H9 (cell line): ENCODE measurements around the gene OSBPL9. TPM values are rescaled to one million over a fixed set of nuclear protein-coding genes. Genes with fewer than 3 reads are reported as not detected.

Source experiments
- DNase-seq: peaks from one replicate; pipeline ENCODE4 v3.0.0-alpha.2; 2017
- H2AFZ ChIP-seq: one replicate; pipeline ENCODE4 v1.6.1; 2013; ENCODE audit warnings: mild to moderate bottlenecking, low read length, control low read depth, moderate library complexity
- H2AK5ac ChIP-seq: 2 replicates; pipeline ENCODE4 v1.6.1; 2013; ENCODE audit warnings: low read length, control low read depth, mixed read lengths; ENCODE audit not compliant: insufficient read length
- H2BK120ac ChIP-seq: one replicate; pipeline ENCODE4 v1.6.1; 2013; ENCODE audit warnings: low read depth, mild to moderate bottlenecking, low read length, control low read depth, inconsistent platforms; ENCODE audit not compliant: poor library complexity, severe bottlenecking
- H2BK12ac ChIP-seq: 2 replicates; pipeline ENCODE4 v1.6.1; 2013; ENCODE audit warnings: low read length, control low read depth, mixed read lengths, low read depth; ENCODE audit not compliant: insufficient read length
- H2BK15ac ChIP-seq: 2 replicates; pipeline ENCODE4 v1.6.1; 2013; ENCODE audit warnings: low read depth, low read length, control low read depth
- H2BK20ac ChIP-seq: one replicate; pipeline ENCODE4 v1.6.1; 2013; ENCODE audit warnings: low read depth, mild to moderate bottlenecking, low read length, control low read depth, inconsistent platforms; ENCODE audit not compliant: poor library complexity, severe bottlenecking
- H2BK5ac ChIP-seq: 2 replicates; pipeline ENCODE4 v1.6.1; 2013; ENCODE audit warnings: low read length, control low read depth, mixed read lengths; ENCODE audit not compliant: insufficient read length
- H3K14ac ChIP-seq: 2 replicates; pipeline ENCODE4 v1.6.1; 2013; ENCODE audit warnings: low read length, control low read depth; ENCODE audit not compliant: insufficient read depth
- H3K18ac ChIP-seq: 2 replicates; pipeline ENCODE4 v1.6.1; 2013; ENCODE audit warnings: low read depth, mild to moderate bottlenecking, mixed read lengths, low read length, control low read depth; ENCODE audit not compliant: insufficient read length
- H3K23ac ChIP-seq: 2 replicates; pipeline ENCODE4 v1.6.1; 2013; ENCODE audit warnings: low read length, control low read depth, mixed read lengths, low read depth; ENCODE audit not compliant: insufficient read length
- H3K23me2 ChIP-seq: 2 replicates; pipeline ENCODE4 v1.6.1; 2013; ENCODE audit warnings: low read depth, mild to moderate bottlenecking, mixed read lengths, low read length, control low read depth; ENCODE audit not compliant: insufficient read length, poor library complexity, severe bottlenecking
- H3K27ac ChIP-seq: 2 replicates; pipeline ENCODE4 v1.5.1; 2013; ENCODE audit warnings: low read length, control low read depth, mixed read lengths, low read depth; ENCODE audit not compliant: insufficient read length
- H3K27me3 ChIP-seq: 2 replicates; pipeline ENCODE4 v1.6.1; 2013; ENCODE audit warnings: low read length, control low read depth, inconsistent platforms; ENCODE audit not compliant: insufficient read depth
- H3K4ac ChIP-seq: 2 replicates; pipeline ENCODE4 v1.6.1; 2013; ENCODE audit warnings: low read depth, mild to moderate bottlenecking, control low read depth, inconsistent platforms, low read length, moderate library complexity
- H3K4me1 ChIP-seq: 2 replicates; pipeline ENCODE4 v1.6.1; 2013; ENCODE audit warnings: low read length, control low read depth, inconsistent platforms; ENCODE audit not compliant: insufficient read depth
- H3K4me2 ChIP-seq: 2 replicates; pipeline ENCODE4 v1.6.1; 2013; ENCODE audit warnings: low read length, control low read depth, mixed read lengths; ENCODE audit not compliant: insufficient read length, insufficient read depth
- H3K56ac ChIP-seq: 2 replicates; pipeline ENCODE4 v1.6.1; 2013; ENCODE audit warnings: low read depth, mild to moderate bottlenecking, mixed read lengths, low read length, control low read depth; ENCODE audit not compliant: insufficient read length
- H3K79me1 ChIP-seq: 2 replicates; pipeline ENCODE4 v1.6.1; 2013; ENCODE audit warnings: low read depth, mild to moderate bottlenecking, moderate library complexity, low read length, control low read depth, inconsistent platforms; ENCODE audit not compliant: insufficient read depth, poor library complexity, severe bottlenecking
- H3K79me2 ChIP-seq: 2 replicates; pipeline ENCODE4 v1.6.1; 2013; ENCODE audit warnings: low read length, control low read depth, inconsistent platforms; ENCODE audit not compliant: insufficient read depth
- H3K9ac ChIP-seq: 2 replicates; pipeline ENCODE4 v1.6.1; 2013; ENCODE audit warnings: low read length, control low read depth, mixed read lengths; ENCODE audit not compliant: insufficient read length; ENCODE audit errors: extremely low read depth
- H3K9me3 ChIP-seq: one replicate; pipeline ENCODE4 v1.6.1; 2013; ENCODE audit warnings: low read depth, low read length, inconsistent platforms; ENCODE audit not compliant: control insufficient read depth
- H3T11ph ChIP-seq: one replicate; pipeline ENCODE4 v1.6.1; 2013; ENCODE audit warnings: mild to moderate bottlenecking, low read length, control low read depth, inconsistent platforms
- H4K20me1 ChIP-seq: one replicate; pipeline ENCODE4 v1.6.1; 2013; ENCODE audit not compliant: control insufficient read depth, insufficient read length, insufficient read depth
- H4K5ac ChIP-seq: 2 replicates; pipeline ENCODE4 v1.6.1; 2013; ENCODE audit warnings: low read depth, mild to moderate bottlenecking, mixed read lengths, low read length, control low read depth; ENCODE audit not compliant: insufficient read length
- H4K8ac ChIP-seq: replicated peaks from 2 replicates; pipeline ENCODE4 v1.6.1; 2013; ENCODE audit warnings: low read length, control low read depth, mixed read lengths, low read depth; ENCODE audit not compliant: insufficient read length
- H4K91ac ChIP-seq: 2 replicates; pipeline ENCODE4 v1.6.1; 2013; ENCODE audit warnings: low read depth, mild to moderate bottlenecking, moderate library complexity, mixed read lengths, low read length, control low read depth; ENCODE audit not compliant: insufficient read length
- H3K27ac Mint-ChIP-seq, 3 experiments: 2 replicates in 2 of 3; 3 replicates in 1 of 3; pipeline ENCODE4 v1.8.0; 2020 to 2021; ENCODE audit warnings: mixed read lengths in 3 of 3, mild to moderate bottlenecking in 1 of 3, moderate library complexity in 1 of 3
- H3K27me3 Mint-ChIP-seq: 2 replicates; pipeline ENCODE4 v1.8.0; 2021; ENCODE audit warnings: low read depth, mild to moderate bottlenecking, moderate library complexity, mixed read lengths
- H3K36me3 Mint-ChIP-seq, 3 experiments: 2 replicates in 2 of 3; 3 replicates in 1 of 3; pipeline ENCODE4 v1.8.0; 2020 to 2021; ENCODE audit warnings: low read depth in 3 of 3, mixed read lengths in 3 of 3; ENCODE audit not compliant: insufficient read depth in 1 of 3
- H3K4me1 Mint-ChIP-seq, 2 experiments: 2 replicates each; pipeline ENCODE4 v1.8.0; 2020; ENCODE audit warnings: mixed read lengths in 2 of 2
- H3K4me3 Mint-ChIP-seq, 2 experiments: 2 replicates in 1 of 2; 3 replicates in 1 of 2; pipeline ENCODE4 v1.8.0; 2020 to 2021; ENCODE audit warnings: mild to moderate bottlenecking in 2 of 2, mixed read lengths in 2 of 2, moderate library complexity in 1 of 2
- H3K9me3 Mint-ChIP-seq, 2 experiments: 2 replicates in 1 of 2; 3 replicates in 1 of 2; pipeline ENCODE4 v1.8.0; 2020; ENCODE audit warnings: mild to moderate bottlenecking in 2 of 2, mixed read lengths in 2 of 2, moderate library complexity in 1 of 2
- WGBS: extraction: QIAGEN DNeasy Blood & Tissue Kit; methylation state at CpG from one replicate; pipeline ENCODE4 v1.1.7; 2013; ENCODE audit warnings: missing lambda C conversion rate, low lambda C conversion rate, mixed read lengths; ENCODE audit not compliant: insufficient read length; ENCODE audit errors: extremely low coverage; 5-methylcytosine and 5-hydroxymethylcytosine counted together
- total RNA-seq: library from RNA; stranded (reverse); gene quantifications from 2 replicates; pipeline ENCODE4 v1.2.1, GENCODE V29; 2021
- TF ChIP-seq, protein P1 (sequence below): fragments of 200-600 bp; sonication (generic); conservative IDR thresholded peaks from 3 replicates; pipeline ENCODE4 v1.8.0; 2021; ENCODE audit warnings: antibody characterized with exemption, mild to moderate bottlenecking

Gene OSBPL9
- total RNA-seq, 1 experiment from 2014 or later = 76.7 TPM

DNA sequence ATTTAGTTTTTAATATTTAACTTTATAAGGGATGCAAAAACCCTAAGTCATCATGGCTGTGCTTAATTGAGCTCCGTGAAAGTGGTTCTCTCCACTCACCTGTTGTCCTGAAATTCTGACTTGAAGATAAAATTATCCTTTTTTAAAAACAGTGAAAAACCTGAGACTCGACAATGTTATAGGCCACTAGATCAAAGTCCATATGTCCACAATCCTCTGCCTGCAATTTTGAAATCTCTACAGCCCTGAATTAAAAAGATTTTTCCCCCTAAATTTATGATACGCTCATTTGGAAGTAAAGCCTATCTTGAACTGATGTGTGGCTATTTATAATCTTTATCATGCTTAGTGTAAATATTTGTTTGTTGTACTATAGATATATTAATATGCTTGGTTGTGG lies 18.7 kb downstream of the OSBPL9 start:
- no peak for DNase-seq
- H2BK15ac ChIP-seq = no peak overlapping the region
- Mint-ChIP-seq H3K4me1 (no peaks in the 10 kb centered on the region), H3K27me3 (no peaks in the 10 kb centered on the region), H3K4me3 (no peak overlapping the region), H3K36me3 (no peaks in the 10 kb centered on the region), H3K9me3 (no peaks in the 10 kb centered on the region), H3K27ac (no peak overlapping the region)
- H2BK12ac ChIP-seq = no peak overlapping the region
- no peak overlapping the region for H3K14ac ChIP-seq
- H3K23ac ChIP-seq = no peak overlapping the region
- no CpG with 5 or more reads among the region's 3 CpGs for WGBS
- H3K79me2 ChIP-seq = no peaks in the 10 kb centered on the region
- TF ChIP-seq, protein P1, sequence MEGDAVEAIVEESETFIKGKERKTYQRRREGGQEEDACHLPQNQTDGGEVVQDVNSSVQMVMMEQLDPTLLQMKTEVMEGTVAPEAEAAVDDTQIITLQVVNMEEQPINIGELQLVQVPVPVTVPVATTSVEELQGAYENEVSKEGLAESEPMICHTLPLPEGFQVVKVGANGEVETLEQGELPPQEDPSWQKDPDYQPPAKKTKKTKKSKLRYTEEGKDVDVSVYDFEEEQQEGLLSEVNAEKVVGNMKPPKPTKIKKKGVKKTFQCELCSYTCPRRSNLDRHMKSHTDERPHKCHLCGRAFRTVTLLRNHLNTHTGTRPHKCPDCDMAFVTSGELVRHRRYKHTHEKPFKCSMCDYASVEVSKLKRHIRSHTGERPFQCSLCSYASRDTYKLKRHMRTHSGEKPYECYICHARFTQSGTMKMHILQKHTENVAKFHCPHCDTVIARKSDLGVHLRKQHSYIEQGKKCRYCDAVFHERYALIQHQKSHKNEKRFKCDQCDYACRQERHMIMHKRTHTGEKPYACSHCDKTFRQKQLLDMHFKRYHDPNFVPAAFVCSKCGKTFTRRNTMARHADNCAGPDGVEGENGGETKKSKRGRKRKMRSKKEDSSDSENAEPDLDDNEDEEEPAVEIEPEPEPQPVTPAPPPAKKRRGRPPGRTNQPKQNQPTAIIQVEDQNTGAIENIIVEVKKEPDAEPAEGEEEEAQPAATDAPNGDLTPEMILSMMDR = no peak
- no peak overlapping the region for H3T11ph ChIP-seq
- H3K9me3 ChIP-seq = no peaks in the 10 kb centered on the region
- H3K56ac ChIP-seq = no peak overlapping the region
- no peaks in the 10 kb centered on the region for H3K23me2 ChIP-seq
- H3K79me1 ChIP-seq = peaks cover 6% of the 10 kb centered on the region
- no peak overlapping the region for H3K27ac ChIP-seq
- H2BK120ac ChIP-seq = no peak overlapping the region
- H4K91ac ChIP-seq = no peak overlapping the region
- H2BK5ac ChIP-seq = no peak overlapping the region
- no peak overlapping the region for H2AFZ ChIP-seq
- no peaks in the 10 kb centered on the region for H3K4me1 ChIP-seq
- H2AK5ac ChIP-seq = no peak overlapping the region
- H3K4me2 ChIP-seq = no peak overlapping the region
- H2BK20ac ChIP-seq = no peak overlapping the region
- no peak overlapping the region for H4K8ac ChIP-seq
- H4K5ac ChIP-seq = no peak overlapping the region
- H3K27me3 ChIP-seq = no peaks in the 10 kb centered on the region
- H3K9ac ChIP-seq = no peak overlapping the region
- no peak overlapping the region for H3K18ac ChIP-seq
- H3K4ac ChIP-seq = no peak overlapping the region
- no peaks in the 10 kb centered on the region for H4K20me1 ChIP-seq
